ENCODE results near the gene MRPL44. TPM values are rescaled to one million over a fixed set of nuclear protein-coding genes. Genes with fewer than 3 reads are reported as not detected.

The MRPL44 gene
- total and polyA plus RNA-seq, 2 of the 13 experiments (the other 11 are each of a cell fraction or from before 2014, with no cell fraction given), result 38.4 to 78.0 TPM

GRCh38 chr2:224011837-224012236 lies 54.6 kb downstream of the MRPL44 start (continued):
- TF ChIP-seq ZBTB44 (CRISPR knock-in tag; IDR thresholded peaks at IDR 0.05), result no peak

- POLR2A ChIA-PET, result no interaction called here
- Histone ChIP-seq H3K4me1 (ENCODE audit: insufficient read depth, low read length) (peaks cover 16% of the 10 kb centered on the region), H3K9me3 (ENCODE audit: low read length) (no peaks in the 10 kb centered on the region), H3K4me2 (ENCODE audit: low read depth, low read length) (no peak overlapping the region), H3K27me3 (ENCODE audit: control insufficient read depth in 1 of 2, insufficient read depth in 2 of 2, low read length in 2 of 2) (no peaks in the 10 kb centered on the region), H3K9ac (ENCODE audit: insufficient read depth, low read depth, low read length) (no peak overlapping the region), H3K4me3 (replicated peaks in 1 of 3; ENCODE audit: insufficient read depth in 1 of 3, low read depth in 2 of 3, low read length in 3 of 3) (no peak overlapping the region), H3K79me2 (ENCODE audit: insufficient read depth, low read length) (no peaks in the 10 kb centered on the region), H2AFZ (ENCODE audit: low read length) (no peak overlapping the region), H3K27ac (ENCODE audit: extremely low read length, insufficient read depth, low read length) (no peak overlapping the region), H3K36me3 (replicated peaks in 1 of 2; ENCODE audit: control insufficient read depth in 1 of 2, insufficient read depth in 2 of 2, low read length in 2 of 2) (no peaks in the 10 kb centered on the region), H4K20me1 (ENCODE audit: insufficient read depth, low read length) (no peaks in the 10 kb centered on the region)
- in situ Hi-C loops (cut with HindIII; ENCODE audit: extremely low pct_ligation_motif_present, low pct_unique_long_range_greater_than_20kb), result no loop called here
- TF ChIP-seq TFDP1 (CRISPR knock-in tag; IDR thresholded peaks at IDR 0.05; ENCODE audit: borderline replicate concordance) (no peak), SIX4 (CRISPR knock-in tag; IDR thresholded peaks at IDR 0.05) (no peak), ZFP90 (CRISPR knock-in tag; IDR thresholded peaks at IDR 0.05; ENCODE audit: borderline replicate concordance) (no peak)
- intact Hi-C loops (cut with micrococcal nuclease; ENCODE audit: unreplicated experiment), result no loop called here
- ATAC-seq, result no peak
- no TSS peak for BruUV-seq (replicated peaks)
- WGBS (ENCODE audit: low lambda C conversion rate), result 95% methylated on average over 4 of the region's 4 CpGs
- FAIRE-seq, result no peak
- CTCF ChIA-PET (ENCODE audit: low intra/inter-chr PET ratio, low total read pairs), result no interaction called here
- DNase-seq (ENCODE audit: low spot score), result no peak
These were observed 57.1 kb downstream of the MRPL44 start for GRCh38 chr2:224014336-224014735.

GRCh38 chr2:224016963-224017362 lies 59.7 kb downstream of the MRPL44 start:
- in situ Hi-C loops (cut with HindIII; ENCODE audit: extremely low pct_ligation_motif_present, low pct_unique_long_range_greater_than_20kb) (no loop called here), intact Hi-C loops (cut with micrococcal nuclease; ENCODE audit: unreplicated experiment) (no loop called here)
- no peak overlapping the region for H3K4me2 ChIP-seq (ENCODE audit: low read depth, low read length)
- H2AFZ ChIP-seq (ENCODE audit: low read length), result no peak overlapping the region
- ChIA-PET POLR2A (no interaction called here), CTCF (ENCODE audit: low intra/inter-chr PET ratio, low total read pairs) (no interaction called here)
- no peaks in the 10 kb centered on the region for H4K20me1 ChIP-seq (ENCODE audit: insufficient read depth, low read length)
- H3K27ac ChIP-seq (ENCODE audit: extremely low read length, insufficient read depth, low read length), result no peak overlapping the region
- FAIRE-seq (no peak), ATAC-seq (no peak), DNase-seq (ENCODE audit: low spot score) (no peak)
- WGBS (ENCODE audit: low lambda C conversion rate), result 48% methylated on average over 3 of the region's 3 CpGs
- H3K4me3 ChIP-seq (replicated peaks in 1 of 3; ENCODE audit: insufficient read depth in 1 of 3, low read depth in 2 of 3, low read length in 3 of 3), result no peak overlapping the region
- H3K79me2 ChIP-seq (ENCODE audit: insufficient read depth, low read length), result no peaks in the 10 kb centered on the region
- no peak overlapping the region for H3K9ac ChIP-seq (ENCODE audit: insufficient read depth, low read depth, low read length)
- H3K9me3 ChIP-seq (ENCODE audit: low read length), result no peaks in the 10 kb centered on the region
- BruUV-seq (replicated peaks), result no TSS peak
- H3K36me3 ChIP-seq (replicated peaks in 1 of 2; ENCODE audit: control insufficient read depth in 1 of 2, insufficient read depth in 2 of 2, low read length in 2 of 2), result no peaks in the 10 kb centered on the region
- no peaks in the 10 kb centered on the region for H3K4me1 ChIP-seq (ENCODE audit: insufficient read depth, low read length)
- no peaks in the 10 kb centered on the region for H3K27me3 ChIP-seq (ENCODE audit: control insufficient read depth in 1 of 2, insufficient read depth in 2 of 2, low read length in 2 of 2)
- TF ChIP-seq ZNF766 (CRISPR knock-in tag; IDR thresholded peaks at IDR 0.05; ENCODE audit: borderline replicate concordance) (no peak), ZNF567 (CRISPR knock-in tag; IDR thresholded peaks at IDR 0.05; ENCODE audit: borderline replicate concordance) (no peak), ZBTB20 (CRISPR knock-in tag; IDR thresholded peaks at IDR 0.05; ENCODE audit: borderline replicate concordance, low read depth) (no peak), ZFX (CRISPR knock-in tag; IDR thresholded peaks at IDR 0.05; ENCODE audit: low read depth) (no peak), ZFP82 (CRISPR knock-in tag; IDR thresholded peaks at IDR 0.05; ENCODE audit: borderline replicate concordance) (no peak), KDM1A (CRISPR knock-in tag; IDR thresholded peaks at IDR 0.05) (no peak), JDP2 (CRISPR knock-in tag; IDR thresholded peaks at IDR 0.05; ENCODE audit: borderline replicate concordance) (no peak), TMF1 (CRISPR knock-in tag; IDR thresholded peaks at IDR 0.05; ENCODE audit: low read depth) (no peak)

Measured in HepG2 (cell line).